Measurements from ENCODE around the gene PDE4A. TPM values are rescaled to one million over a fixed set of nuclear protein-coding genes. Genes with fewer than 3 reads are reported as not detected.
A peak's percentile ranks its signal among the peaks of the same experiment; 100 is the strongest.

PDE4A gene
- total and polyA plus RNA-seq, 2 experiments from 2014 or later, result 2.4 to 15.9 TPM

DNA sequence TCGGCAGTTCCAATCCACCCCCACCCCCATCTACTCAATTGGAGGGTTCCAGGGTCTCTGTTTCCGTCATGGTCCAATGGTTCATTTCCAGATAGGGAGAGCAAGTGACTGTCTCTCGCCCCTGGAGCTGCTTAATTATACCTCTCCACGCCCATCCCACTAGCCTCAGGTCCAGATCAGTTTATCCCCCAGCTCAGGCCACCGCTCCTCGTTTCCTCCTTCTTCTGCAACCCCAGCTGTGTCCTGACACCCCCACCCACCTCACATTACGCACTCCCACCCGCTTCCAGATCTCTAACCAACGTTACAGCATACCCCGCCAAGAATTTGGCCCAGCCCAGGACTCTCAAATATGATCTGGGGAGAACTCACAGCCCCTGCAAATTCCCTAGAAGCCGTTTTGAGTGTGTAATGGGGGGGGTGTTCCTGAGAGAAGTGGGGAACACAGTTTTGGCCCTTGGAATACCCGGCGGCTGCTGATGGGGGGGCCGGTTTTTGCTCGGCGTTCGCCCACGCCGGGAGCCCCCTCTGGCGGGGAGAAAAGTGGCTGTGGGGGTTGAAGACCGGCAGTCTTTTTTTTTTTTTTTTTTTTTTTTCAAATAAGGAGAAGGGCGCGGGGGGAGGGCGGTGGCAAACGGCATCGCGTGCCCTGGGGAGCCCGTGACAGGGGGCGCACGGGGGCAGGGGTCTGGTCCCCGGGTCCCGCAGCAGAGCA lies 1.7 kb upstream of the PDE4A start:
- Histone ChIP-seq H3K36me3 (ENCODE audit: low read depth) (no peaks in the 10 kb centered on the region), H3K9me3 (ENCODE audit: low read depth) (no peaks in the 10 kb centered on the region), H3K27ac (no peak overlapping the region), H3K79me2 (ENCODE audit: insufficient read depth) (no peaks in the 10 kb centered on the region), H3K4me3 (peak overlapping the region; percentile 61), H3K27me3 (replicated peaks; ENCODE audit: insufficient read depth) (peaks cover 23% of the 10 kb centered on the region), H3K9me2 (ENCODE audit: insufficient read depth) (no peaks in the 10 kb centered on the region), H3K4me2 (ENCODE audit: unreplicated experiment) (peak overlapping the region; percentile 73), H3K9ac (no peak overlapping the region), H3K4me1 (ENCODE audit: insufficient read depth) (peaks cover 7% of the 10 kb centered on the region; the same call in 1 of the 2 replicates), H2AFZ (no peak overlapping the region), H3F3A (ENCODE audit: insufficient read depth) (peaks cover 18% of the 10 kb centered on the region; the same call in 1 of the 2 replicates), H4K20me1 (ENCODE audit: insufficient read depth) (no peaks in the 10 kb centered on the region)
- in situ Hi-C loops (cut with MboI), result no loop called here
- 3 to 11% methylated on average over 15 to 32 of the region's 32 CpGs for WGBS, 2 experiments (ENCODE audit: low coverage in 1 of 2, low lambda C conversion rate in 2 of 2, missing lambda C conversion rate in 2 of 2)
- TF ChIP-seq EZH2phosphoT487 (IDR thresholded peaks at IDR 0.05; ENCODE audit: insufficient read depth, low read depth), result 0 out of 2 replicates have a peak, but pooled peaks have one; percentile 39
- TF ChIP-seq EZH2 (IDR thresholded peaks at IDR 0.05; ENCODE audit: insufficient read depth, poor library complexity, severe bottlenecking), result peak; percentile 6
- peak; percentile 26 for DNase-seq

DNA sequence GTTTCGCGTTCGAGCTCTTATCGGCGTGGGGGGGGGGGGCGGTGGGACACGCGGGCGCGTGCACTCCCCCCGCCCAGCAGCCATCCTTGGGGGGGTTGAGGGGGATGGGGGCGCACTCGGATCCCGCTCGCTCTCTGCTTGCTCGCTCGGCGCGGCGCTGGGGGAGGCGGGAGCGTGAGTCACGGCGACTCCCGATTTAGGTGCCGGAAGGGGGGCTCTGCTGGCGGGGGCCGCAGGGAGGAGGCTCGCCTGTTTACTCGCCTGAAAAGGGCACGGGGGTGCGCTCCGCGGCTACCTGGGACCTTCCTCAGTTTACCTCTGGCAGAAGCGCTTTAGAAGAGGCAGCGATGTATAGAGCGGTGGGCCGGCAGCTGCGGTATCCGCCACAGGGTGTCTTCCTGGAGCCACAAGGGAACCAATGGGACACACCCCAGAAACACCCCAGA lies 1.1 kb upstream of the PDE4A start:
- Histone ChIP-seq H3K36me3 (ENCODE audit: low read depth) (no peaks in the 10 kb centered on the region), H3K27ac (no peak overlapping the region), H3K9ac (peak overlapping the region; percentile 31; the same call in 1 of the 2 replicates), H3F3A (ENCODE audit: insufficient read depth) (peaks cover 18% of the 10 kb centered on the region; the same call in 1 of the 2 replicates), H3K9me2 (ENCODE audit: insufficient read depth) (no peaks in the 10 kb centered on the region), H3K9me3 (ENCODE audit: low read depth) (no peaks in the 10 kb centered on the region), H2AFZ (peak overlapping the region; percentile 37; the same call in 1 of the 2 replicates), H3K4me1 (ENCODE audit: insufficient read depth) (peaks cover 7% of the 10 kb centered on the region; the same call in 1 of the 2 replicates), H3K4me2 (ENCODE audit: unreplicated experiment) (peak overlapping the region; percentile 73), H4K20me1 (ENCODE audit: insufficient read depth) (no peaks in the 10 kb centered on the region), H3K79me2 (ENCODE audit: insufficient read depth) (no peaks in the 10 kb centered on the region), H3K27me3 (replicated peaks; ENCODE audit: insufficient read depth) (peaks cover 23% of the 10 kb centered on the region), H3K4me3 (peak overlapping the region; percentile 61)
- TF ChIP-seq EZH2phosphoT487 (IDR thresholded peaks at IDR 0.05; ENCODE audit: insufficient read depth, low read depth), result no peak
- TF ChIP-seq EZH2 (IDR thresholded peaks at IDR 0.05; ENCODE audit: insufficient read depth, poor library complexity, severe bottlenecking), result no peak
- DNase-seq, result peak; percentile 61
- 1 to 3% methylated on average over 16 to 38 of the region's 40 CpGs for WGBS, 2 experiments (ENCODE audit: low coverage in 1 of 2, low lambda C conversion rate in 2 of 2, missing lambda C conversion rate in 2 of 2)
- in situ Hi-C loops (cut with MboI), result no loop called here

DNA sequence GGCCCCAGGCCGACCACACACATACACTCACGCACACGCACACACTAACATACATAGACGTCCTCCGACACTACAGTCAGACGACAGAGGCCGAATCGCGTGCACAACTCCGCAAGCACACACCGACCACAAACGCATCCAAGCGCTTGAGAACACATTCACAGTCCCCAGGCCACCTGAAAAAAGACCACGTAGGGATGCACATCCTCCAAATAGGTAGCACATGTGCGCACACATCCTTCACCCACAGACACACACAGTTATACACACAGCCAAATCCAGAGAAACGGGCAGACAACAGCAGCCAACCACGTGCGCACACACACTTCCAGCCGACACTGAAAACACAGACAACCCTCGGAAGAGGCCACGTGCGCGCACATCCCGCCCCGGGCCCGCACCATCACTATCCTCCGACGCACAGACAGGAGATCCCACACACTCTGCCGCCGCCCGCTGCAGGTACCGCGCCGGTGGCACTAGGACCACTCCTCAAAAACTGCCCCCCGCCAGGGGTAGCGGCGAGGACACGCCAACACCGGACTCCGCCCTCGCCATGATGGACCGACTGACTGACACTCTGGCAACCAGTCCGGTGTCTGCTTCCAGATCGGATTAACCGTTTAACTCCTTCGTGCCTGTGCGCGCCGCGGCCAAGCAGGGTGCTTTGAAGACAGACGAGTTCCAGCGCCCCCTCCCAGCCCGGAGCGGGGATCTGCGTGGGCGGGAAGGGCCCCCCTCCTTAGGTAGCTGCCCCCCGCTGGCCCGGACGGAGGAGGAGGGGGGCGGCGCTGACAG lies 493 bp upstream of the PDE4A start:
- Histone ChIP-seq H3K9me2 (ENCODE audit: insufficient read depth) (no peaks in the 10 kb centered on the region), H3K4me1 (ENCODE audit: insufficient read depth) (peaks cover 7% of the 10 kb centered on the region; the same call in 1 of the 2 replicates), H3K79me2 (ENCODE audit: insufficient read depth) (no peaks in the 10 kb centered on the region), H2AFZ (peak overlapping the region; percentile 37), H3K27me3 (replicated peaks; ENCODE audit: insufficient read depth) (peaks cover 23% of the 10 kb centered on the region), H3K4me3 (peak overlapping the region; percentile 61), H3F3A (ENCODE audit: insufficient read depth) (peaks cover 18% of the 10 kb centered on the region; the same call in 1 of the 2 replicates), H3K4me2 (ENCODE audit: unreplicated experiment) (peak overlapping the region; percentile 73), H4K20me1 (ENCODE audit: insufficient read depth) (no peaks in the 10 kb centered on the region), H3K9ac (peak overlapping the region; percentile 31; the same call in 1 of the 2 replicates), H3K9me3 (ENCODE audit: low read depth) (no peaks in the 10 kb centered on the region), H3K36me3 (ENCODE audit: low read depth) (no peaks in the 10 kb centered on the region), H3K27ac (no peak overlapping the region)
- in situ Hi-C loops (cut with MboI), result no loop called here
- DNase-seq, result peak; percentile 71
- 0 to 1% methylated on average over 43 to 55 of the region's 61 CpGs for WGBS, 2 experiments (ENCODE audit: low coverage in 1 of 2, low lambda C conversion rate in 2 of 2, missing lambda C conversion rate in 2 of 2)
- TF ChIP-seq EZH2phosphoT487 (IDR thresholded peaks at IDR 0.05; ENCODE audit: insufficient read depth, low read depth) (no peak), EZH2 (IDR thresholded peaks at IDR 0.05; ENCODE audit: insufficient read depth, poor library complexity, severe bottlenecking) (no peak)
